ENCODE results near the gene NTNG2. TPM values are rescaled to one million over a fixed set of nuclear protein-coding genes. Genes with fewer than 3 reads are reported as not detected.

Gene NTNG2
- total and polyA plus RNA-seq, 7 experiments from 2014 or later: 0.87 to 11.6 (median 3.7) TPM

GRCh38 chr9:132283863-132284262, 122.0 kb downstream of the NTNG2 start:
- no peaks in the 10 kb centered on the region for H3K27me3 ChIP-seq (ENCODE audit: control insufficient read depth in 2 of 2, insufficient read depth in 2 of 2, low read length in 2 of 2)
- H3K27me3 Mint-ChIP-seq: no peaks in the 10 kb centered on the region
- POLR2A ChIA-PET: no interaction called here
- no peaks in the 10 kb centered on the region for H3K9me3 Mint-ChIP-seq
- DNase-seq: no peak
- ATAC-seq: no peak
- no peaks in the 10 kb centered on the region for H3K4me1 ChIP-seq (ENCODE audit: control insufficient read depth in 2 of 2, insufficient read depth in 2 of 2, low read length in 2 of 2)
- H3K27ac ChIP-seq (ENCODE audit: low read depth, low read length): no peak overlapping the region
- H3K9me3 ChIP-seq (ENCODE audit: control insufficient read depth in 2 of 3, low read length in 3 of 3): no peaks in the 10 kb centered on the region
- no peak overlapping the region for H3K4me3 ChIP-seq (ENCODE audit: low read length)
- peak overlapping the region in 4 of 9 donors; percentile 38 to 62 (median 50) for H3K27ac Mint-ChIP-seq
- peaks cover 7 to 38% (median 35%) of the 10 kb centered on the region in 5 donors for H3K36me3 Mint-ChIP-seq
- intact Hi-C loops (cut with micrococcal nuclease): loop anchor here in 1 of 2 donors (10.0 kb wide), 1 partner anchor 51 kb away; no protein-coding TSS in a partner anchor
- CTCF ChIA-PET: no interaction called here
- peaks cover 0 to 13% (median 3%) of the 10 kb centered on the region in 7 donors for H3K4me1 Mint-ChIP-seq
- no peak overlapping the region for H3K4me3 Mint-ChIP-seq
- peaks cover 22 to 86% (median 45%) of the 10 kb centered on the region in 3 experiments for H3K36me3 ChIP-seq (ENCODE audit: control insufficient read depth in 2 of 3, insufficient read depth in 3 of 3, low read length in 3 of 3)

GRCh38 chr9:132287256-132287760, 125.5 kb downstream of the NTNG2 start:
- DNase-seq (no peak), ATAC-seq (no peak)
- Mint-ChIP-seq H3K4me1 (peaks cover 0 to 15% (median 3%) of the 10 kb centered on the region in 7 donors), H3K27me3 (no peaks in the 10 kb centered on the region), H3K36me3 (peaks cover 7 to 29% (median 22%) of the 10 kb centered on the region in 5 donors), H3K4me3 (no peak overlapping the region), H3K9me3 (no peaks in the 10 kb centered on the region), H3K27ac (peak overlapping the region in 2 of 9 donors; percentile 5 to 43)
- H3K4me1 ChIP-seq (ENCODE audit: control insufficient read depth in 2 of 2, insufficient read depth in 2 of 2, low read length in 2 of 2): no peaks in the 10 kb centered on the region
- no peak overlapping the region for H3K27ac ChIP-seq (ENCODE audit: low read depth, low read length)
- H3K4me3 ChIP-seq (ENCODE audit: low read length): no peak overlapping the region
- ChIA-PET CTCF (interaction anchor here (0.5 to 0.6 kb wide), 2 partner anchors 10 to 1130 kb away, joined by 3 to 4 read pairs; no protein-coding TSS in a partner anchor), POLR2A (interaction anchor here (0.7 kb wide), 1 partner anchor 14 kb away, joined by 3 read pairs; no protein-coding TSS in a partner anchor)
- no peaks in the 10 kb centered on the region for H3K9me3 ChIP-seq (ENCODE audit: control insufficient read depth in 2 of 3, low read length in 3 of 3)
- peaks cover 10 to 76% (median 28%) of the 10 kb centered on the region in 3 experiments for H3K36me3 ChIP-seq (ENCODE audit: control insufficient read depth in 2 of 3, insufficient read depth in 3 of 3, low read length in 3 of 3)
- H3K27me3 ChIP-seq (ENCODE audit: control insufficient read depth in 2 of 2, insufficient read depth in 2 of 2, low read length in 2 of 2): no peaks in the 10 kb centered on the region
- intact Hi-C loops (cut with micrococcal nuclease): loop anchor here in 1 of 2 donors (10.0 kb wide), 1 partner anchor 47 kb away; no protein-coding TSS in a partner anchor

GRCh38 chr9:132288361-132288760, 126.5 kb downstream of the NTNG2 start:
- DNase-seq: no peak
- H3K27me3 ChIP-seq (ENCODE audit: control insufficient read depth in 2 of 2, insufficient read depth in 2 of 2, low read length in 2 of 2): no peaks in the 10 kb centered on the region
- H3K36me3 ChIP-seq (ENCODE audit: control insufficient read depth in 2 of 3, insufficient read depth in 3 of 3, low read length in 3 of 3): peaks cover 10 to 66% (median 23%) of the 10 kb centered on the region in 3 experiments
- no peaks in the 10 kb centered on the region for H3K27me3 Mint-ChIP-seq
- H3K9me3 Mint-ChIP-seq: no peaks in the 10 kb centered on the region
- ChIA-PET POLR2A (no interaction called here), CTCF (interaction anchor here (0.7 kb wide), 1 partner anchor 20 kb away, joined by 3 read pairs; no protein-coding TSS in a partner anchor)
- H3K4me1 ChIP-seq (ENCODE audit: control insufficient read depth in 2 of 2, insufficient read depth in 2 of 2, low read length in 2 of 2): no peaks in the 10 kb centered on the region
- H3K36me3 Mint-ChIP-seq: peaks cover 0 to 24% (median 16%) of the 10 kb centered on the region in 5 donors
- H3K4me1 Mint-ChIP-seq: peaks cover 2 to 21% (median 8%) of the 10 kb centered on the region in 7 donors
- intact Hi-C loops (cut with micrococcal nuclease): loop anchor here in 1 of 2 donors (10.0 kb wide), 1 partner anchor 46 kb away; no protein-coding TSS in a partner anchor
- H3K4me3 Mint-ChIP-seq: no peak overlapping the region
- H3K4me3 ChIP-seq (ENCODE audit: low read length): no peak overlapping the region
- no peaks in the 10 kb centered on the region for H3K9me3 ChIP-seq (ENCODE audit: control insufficient read depth in 2 of 3, low read length in 3 of 3)
- H3K27ac Mint-ChIP-seq: peak overlapping the region in 5 of 9 donors; percentile 38 to 59 (median 47)
- H3K27ac ChIP-seq (ENCODE audit: low read depth, low read length): no peak overlapping the region
- ATAC-seq: no peak

GRCh38 chr9:132288966-132289365, 127.1 kb downstream of the NTNG2 start:
- CTCF ChIA-PET: no interaction called here
- Histone ChIP-seq H3K4me3 (ENCODE audit: low read length) (no peak overlapping the region), H3K4me1 (ENCODE audit: control insufficient read depth in 2 of 2, insufficient read depth in 2 of 2, low read length in 2 of 2) (no peaks in the 10 kb centered on the region), H3K27ac (ENCODE audit: low read depth, low read length) (peak overlapping the region; percentile 35), H3K27me3 (ENCODE audit: control insufficient read depth in 2 of 2, insufficient read depth in 2 of 2, low read length in 2 of 2) (no peaks in the 10 kb centered on the region), H3K36me3 (ENCODE audit: control insufficient read depth in 2 of 3, insufficient read depth in 3 of 3, low read length in 3 of 3) (peaks cover 10 to 60% (median 18%) of the 10 kb centered on the region in 3 experiments), H3K9me3 (ENCODE audit: control insufficient read depth in 2 of 3, low read length in 3 of 3) (no peaks in the 10 kb centered on the region)
- Mint-ChIP-seq H3K4me1 (peaks cover 2 to 22% (median 11%) of the 10 kb centered on the region in 7 donors), H3K9me3 (no peaks in the 10 kb centered on the region), H3K36me3 (peaks cover 0 to 21% (median 14%) of the 10 kb centered on the region in 5 donors), H3K4me3 (no peak overlapping the region), H3K27me3 (no peaks in the 10 kb centered on the region), H3K27ac (peak overlapping the region in 7 of 9 donors; percentile 8 to 82 (median 36))
- DNase-seq (no peak), ATAC-seq (no peak)
- POLR2A ChIA-PET: interaction anchor here (0.8 kb wide), 1 partner anchor 11 kb away, joined by 3 read pairs; no protein-coding TSS in a partner anchor
- intact Hi-C loops (cut with micrococcal nuclease): loop anchor here in 1 of 2 donors (10.0 kb wide), 1 partner anchor 46 kb away; no protein-coding TSS in a partner anchor

- Mint-ChIP-seq H3K4me3 (peak overlapping the region in 8 of 10 donors; percentile 14 to 57 (median 39)), H3K9me3 (no peaks in the 10 kb centered on the region), H3K4me1 (peaks cover 8 to 46% (median 32%) of the 10 kb centered on the region in 7 donors), H3K27ac (peak overlapping the region; percentile 49 to 81 (median 66)), H3K36me3 (peaks cover 8 to 37% (median 25%) of the 10 kb centered on the region in 5 donors), H3K27me3 (no peaks in the 10 kb centered on the region)
- no peaks in the 10 kb centered on the region for H3K27me3 ChIP-seq (ENCODE audit: control insufficient read depth in 2 of 2, insufficient read depth in 2 of 2, low read length in 2 of 2)
- H3K9me3 ChIP-seq (ENCODE audit: control insufficient read depth in 2 of 3, low read length in 3 of 3): no peaks in the 10 kb centered on the region
- POLR2A ChIA-PET: no interaction called here
- CTCF ChIA-PET: no interaction called here
- DNase-seq (peak in 4 of 9 donors; percentile 7 to 29 (median 16)), ATAC-seq (peak; percentile 48)
- H3K27ac ChIP-seq (ENCODE audit: low read depth, low read length): peak overlapping the region; percentile 49
- no peaks in the 10 kb centered on the region for H3K4me1 ChIP-seq (ENCODE audit: control insufficient read depth in 2 of 2, insufficient read depth in 2 of 2, low read length in 2 of 2)
- H3K36me3 ChIP-seq (ENCODE audit: control insufficient read depth in 2 of 3, insufficient read depth in 3 of 3, low read length in 3 of 3): peaks cover 21 to 57% (median 43%) of the 10 kb centered on the region in 3 experiments
- intact Hi-C loops (cut with micrococcal nuclease): no loop called here
- H3K4me3 ChIP-seq (ENCODE audit: low read length): no peak overlapping the region
These were observed 131.4 kb downstream of the NTNG2 start for GRCh38 chr9:132293145-132293721.

Measured in naive thymus-derived CD4-positive, alpha-beta T cell (primary cell).